ENCODE data around the gene SPC24. TPM values are rescaled to one million over a fixed set of nuclear protein-coding genes. Genes with fewer than 3 reads are reported as not detected.

Gene SPC24
- total and polyA plus RNA-seq, 9 of the 15 experiments (the other 6 are each of a cell fraction or from before 2014, with no cell fraction given) = 18.2 to 154 (median 60.9) TPM

- no peak for TF ChIP-seq UBTF (IDR thresholded peaks at IDR 0.05; ENCODE audit: borderline replicate concordance in 1 of 2, low read depth in 2 of 2, low read length in 2 of 2)
- peak; percentile 39; the same call in 1 of the 2 replicates for TF ChIP-seq ZNF384 (IDR thresholded peaks at IDR 0.05; ENCODE audit: low read depth, low read length)
- TF ChIP-seq NFYB (IDR thresholded peaks at IDR 0.05; ENCODE audit: extremely low read depth, insufficient read length) = no peak
- no peak for TF ChIP-seq SMARCC2 (IDR thresholded peaks at IDR 0.05; ENCODE audit: low read depth)
- no peak for TF ChIP-seq ZNF561 (CRISPR knock-in tag; conservative IDR thresholded peaks at IDR 0.05)
- no peak for TF ChIP-seq CREB5 (CRISPR knock-in tag; IDR thresholded peaks at IDR 0.05)
- TF ChIP-seq MXI1 (IDR thresholded peaks at IDR 0.05; ENCODE audit: low read depth, low read length) = no peak
- no peak for TF ChIP-seq POLR3G (IDR thresholded peaks at IDR 0.05; ENCODE audit: extremely low read depth, insufficient read length, insufficient replicate concordance)
- TF ChIP-seq XRCC3 (IDR thresholded peaks at IDR 0.05) = no peak
- no peak for TF ChIP-seq SNRNP70 (optimal IDR thresholded peaks at IDR 0.05; ENCODE audit: low read depth, low read length)
- TF ChIP-seq ZNF316 (IDR thresholded peaks at IDR 0.05) = peak; percentile 89
- TF ChIP-seq TFAP4 (CRISPR knock-in tag; IDR thresholded peaks at IDR 0.05; ENCODE audit: borderline replicate concordance) = no peak
- no peak for TF ChIP-seq ESRRA (IDR thresholded peaks at IDR 0.05; ENCODE audit: borderline replicate concordance, low read depth)
- TF ChIP-seq, protein P1, sequence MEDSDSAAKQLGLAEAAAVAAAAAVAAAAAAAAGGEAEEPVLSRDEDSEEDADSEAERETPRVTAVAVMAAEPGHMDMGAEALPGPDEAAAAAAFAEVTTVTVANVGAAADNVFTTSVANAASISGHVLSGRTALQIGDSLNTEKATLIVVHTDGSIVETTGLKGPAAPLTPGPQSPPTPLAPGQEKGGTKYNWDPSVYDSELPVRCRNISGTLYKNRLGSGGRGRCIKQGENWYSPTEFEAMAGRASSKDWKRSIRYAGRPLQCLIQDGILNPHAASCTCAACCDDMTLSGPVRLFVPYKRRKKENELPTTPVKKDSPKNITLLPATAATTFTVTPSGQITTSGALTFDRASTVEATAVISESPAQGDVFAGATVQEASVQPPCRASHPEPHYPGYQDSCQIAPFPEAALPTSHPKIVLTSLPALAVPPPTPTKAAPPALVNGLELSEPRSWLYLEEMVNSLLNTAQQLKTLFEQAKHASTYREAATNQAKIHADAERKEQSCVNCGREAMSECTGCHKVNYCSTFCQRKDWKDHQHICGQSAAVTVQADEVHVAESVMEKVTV (CRISPR knock-in tag; IDR thresholded peaks at IDR 0.05) = 0 out of 2 replicates have a peak, but pooled peaks have one; percentile 15
- TF ChIP-seq BACH1 (tag; IDR thresholded peaks at IDR 0.05) = no peak
- no peak for TF ChIP-seq ZNF217 (CRISPR knock-in tag; IDR thresholded peaks at IDR 0.05)
- no peak for TF ChIP-seq RBM22 (IDR thresholded peaks at IDR 0.05; ENCODE audit: low read depth, low read length, poor library complexity, severe bottlenecking)
- no peak for TF ChIP-seq ZNF830 (CRISPR knock-in tag; IDR thresholded peaks at IDR 0.05)
- no peak for TF ChIP-seq EP300 (IDR thresholded peaks at IDR 0.05; ENCODE audit: low read length)
- no peak for TF ChIP-seq TEAD1 (CRISPR knock-in tag; IDR thresholded peaks at IDR 0.05)
- TF ChIP-seq DACH1 (IDR thresholded peaks at IDR 0.05; ENCODE audit: partially characterized antibody) = no peak
- TF ChIP-seq EWSR1 (IDR thresholded peaks at IDR 0.05; ENCODE audit: borderline replicate concordance, low read depth, partially characterized antibody) = no peak
- peak; percentile 64 for TF ChIP-seq POLR2B (IDR thresholded peaks at IDR 0.05; ENCODE audit: low read depth, partially characterized antibody)
Observed at GRCh38 chr19:11125994-11126685, 29.4 kb downstream of the SPC24 start (continued).
